ENCODE data around the gene TBC1D7.

DNA sequence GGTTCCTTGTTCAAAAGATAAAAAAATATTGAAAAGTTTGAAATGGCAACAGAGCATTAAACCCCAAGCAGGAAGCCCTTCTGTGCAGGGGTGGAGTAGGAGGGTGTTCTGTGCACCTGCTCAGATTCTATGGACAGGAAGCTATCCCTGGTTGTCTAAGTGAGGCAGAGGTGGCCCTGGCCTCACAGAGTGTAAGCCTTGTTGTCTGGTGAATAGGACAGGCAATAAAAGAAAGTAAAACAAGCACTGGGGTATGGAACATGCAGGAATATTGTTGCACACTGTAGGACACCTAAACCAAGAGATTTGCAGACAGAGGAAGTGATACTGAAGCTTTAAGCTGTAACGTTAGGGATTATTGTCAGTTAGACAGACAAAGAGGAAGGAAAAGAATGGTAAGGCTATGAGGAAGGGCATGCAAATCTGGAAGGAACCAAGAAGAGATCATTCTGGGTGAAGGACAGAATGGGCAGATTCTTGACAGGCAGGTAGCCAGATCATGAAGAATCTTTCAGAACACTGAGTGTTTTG, 66.8 kb downstream of the TBC1D7 start:
- TF ChIP-seq TCF7L2 (IDR thresholded peaks at IDR 0.05; ENCODE audit: borderline replicate concordance, extremely low read depth, insufficient read depth, insufficient read length) (no peak), POLR2A (IDR thresholded peaks at IDR 0.05; ENCODE audit: borderline replicate concordance, extremely low read depth, insufficient read depth, insufficient read length) (no peak)
- TF ChIP-seq, protein P1, sequence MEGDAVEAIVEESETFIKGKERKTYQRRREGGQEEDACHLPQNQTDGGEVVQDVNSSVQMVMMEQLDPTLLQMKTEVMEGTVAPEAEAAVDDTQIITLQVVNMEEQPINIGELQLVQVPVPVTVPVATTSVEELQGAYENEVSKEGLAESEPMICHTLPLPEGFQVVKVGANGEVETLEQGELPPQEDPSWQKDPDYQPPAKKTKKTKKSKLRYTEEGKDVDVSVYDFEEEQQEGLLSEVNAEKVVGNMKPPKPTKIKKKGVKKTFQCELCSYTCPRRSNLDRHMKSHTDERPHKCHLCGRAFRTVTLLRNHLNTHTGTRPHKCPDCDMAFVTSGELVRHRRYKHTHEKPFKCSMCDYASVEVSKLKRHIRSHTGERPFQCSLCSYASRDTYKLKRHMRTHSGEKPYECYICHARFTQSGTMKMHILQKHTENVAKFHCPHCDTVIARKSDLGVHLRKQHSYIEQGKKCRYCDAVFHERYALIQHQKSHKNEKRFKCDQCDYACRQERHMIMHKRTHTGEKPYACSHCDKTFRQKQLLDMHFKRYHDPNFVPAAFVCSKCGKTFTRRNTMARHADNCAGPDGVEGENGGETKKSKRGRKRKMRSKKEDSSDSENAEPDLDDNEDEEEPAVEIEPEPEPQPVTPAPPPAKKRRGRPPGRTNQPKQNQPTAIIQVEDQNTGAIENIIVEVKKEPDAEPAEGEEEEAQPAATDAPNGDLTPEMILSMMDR (IDR thresholded peaks at IDR 0.05 in 2 of 3, conservative IDR thresholded peaks at IDR 0.05 in 1 of 3; ENCODE audit: borderline replicate concordance in 1 of 3, insufficient read depth in 1 of 3, low read depth in 2 of 3, low read length in 2 of 3), result no peak

All from HCT116 (cell line).